Neural progenitor cell (in vitro differentiated cells): ENCODE results near the gene REXO1.

Experiments
- EZH2 ChIP-seq: fragments of 200-600 bp; sonication (generic); IDR thresholded peaks from 2 replicates; pipeline ENCODE4 v1.6.1; 2017; ENCODE audit warnings: antibody characterized with exemption, mild to moderate bottlenecking, moderate library complexity
- EZH2phosphoT487 ChIP-seq: fragments of 200-600 bp; sonication (generic); IDR thresholded peaks from 2 replicates; pipeline ENCODE4 v1.6.1; 2017; ENCODE audit warnings: antibody characterized with exemption
- TF ChIP-seq, protein P1 (sequence below): fragments of 200-600 bp; sonication (generic); IDR thresholded peaks from 2 replicates; pipeline ENCODE4 v1.5.1; 2017; ENCODE audit warnings: antibody characterized with exemption, mild to moderate bottlenecking

DNA sequence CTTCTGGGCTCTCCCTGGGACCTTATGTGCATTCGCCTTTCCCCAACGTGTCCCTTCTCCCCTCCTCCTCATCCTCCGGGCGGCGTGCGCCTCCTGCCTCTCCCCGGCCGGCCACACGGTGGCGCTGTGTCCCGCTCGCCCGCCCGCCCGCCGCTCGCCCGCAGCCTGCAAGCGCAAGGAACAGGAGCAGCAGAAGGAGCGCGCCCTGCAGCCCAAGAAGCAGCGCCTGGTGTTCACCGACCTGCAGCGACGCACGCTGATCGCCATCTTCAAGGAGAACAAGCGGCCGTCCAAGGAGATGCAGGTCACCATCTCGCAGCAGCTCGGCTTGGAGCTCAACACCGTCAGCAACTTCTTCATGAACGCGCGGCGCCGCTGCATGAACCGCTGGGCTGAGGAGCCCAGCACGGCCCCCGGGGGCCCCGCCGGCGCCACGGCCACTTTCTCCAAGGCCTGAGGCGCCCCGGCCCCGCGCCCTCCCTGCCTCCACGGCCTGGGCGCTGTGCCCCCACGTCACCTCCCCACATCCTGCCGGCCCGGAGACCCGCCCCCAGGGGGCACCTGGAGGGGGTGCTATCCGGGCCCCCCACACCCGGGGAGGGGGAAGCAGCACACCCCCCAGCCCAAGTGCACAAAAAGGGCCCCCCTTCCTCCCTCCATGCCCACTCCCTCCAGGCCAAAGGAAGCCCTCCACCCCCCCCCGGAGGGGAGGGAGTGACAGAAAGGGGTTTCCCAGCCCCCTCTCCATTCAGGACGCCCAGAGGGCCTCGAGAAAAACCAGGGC lies 73.1 kb downstream of the REXO1 start:
- TF ChIP-seq, protein P1, sequence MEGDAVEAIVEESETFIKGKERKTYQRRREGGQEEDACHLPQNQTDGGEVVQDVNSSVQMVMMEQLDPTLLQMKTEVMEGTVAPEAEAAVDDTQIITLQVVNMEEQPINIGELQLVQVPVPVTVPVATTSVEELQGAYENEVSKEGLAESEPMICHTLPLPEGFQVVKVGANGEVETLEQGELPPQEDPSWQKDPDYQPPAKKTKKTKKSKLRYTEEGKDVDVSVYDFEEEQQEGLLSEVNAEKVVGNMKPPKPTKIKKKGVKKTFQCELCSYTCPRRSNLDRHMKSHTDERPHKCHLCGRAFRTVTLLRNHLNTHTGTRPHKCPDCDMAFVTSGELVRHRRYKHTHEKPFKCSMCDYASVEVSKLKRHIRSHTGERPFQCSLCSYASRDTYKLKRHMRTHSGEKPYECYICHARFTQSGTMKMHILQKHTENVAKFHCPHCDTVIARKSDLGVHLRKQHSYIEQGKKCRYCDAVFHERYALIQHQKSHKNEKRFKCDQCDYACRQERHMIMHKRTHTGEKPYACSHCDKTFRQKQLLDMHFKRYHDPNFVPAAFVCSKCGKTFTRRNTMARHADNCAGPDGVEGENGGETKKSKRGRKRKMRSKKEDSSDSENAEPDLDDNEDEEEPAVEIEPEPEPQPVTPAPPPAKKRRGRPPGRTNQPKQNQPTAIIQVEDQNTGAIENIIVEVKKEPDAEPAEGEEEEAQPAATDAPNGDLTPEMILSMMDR = peak; percentile 53
- TF ChIP-seq EZH2phosphoT487 (no peak), EZH2 (no peak)
